Measurements from ENCODE around the gene HTR3A. TPM values are rescaled to one million over a fixed set of nuclear protein-coding genes. Genes with fewer than 3 reads are reported as not detected.

Gene HTR3A
- total RNA-seq, 2 experiments from 2014 or later, result not detected

DNA sequence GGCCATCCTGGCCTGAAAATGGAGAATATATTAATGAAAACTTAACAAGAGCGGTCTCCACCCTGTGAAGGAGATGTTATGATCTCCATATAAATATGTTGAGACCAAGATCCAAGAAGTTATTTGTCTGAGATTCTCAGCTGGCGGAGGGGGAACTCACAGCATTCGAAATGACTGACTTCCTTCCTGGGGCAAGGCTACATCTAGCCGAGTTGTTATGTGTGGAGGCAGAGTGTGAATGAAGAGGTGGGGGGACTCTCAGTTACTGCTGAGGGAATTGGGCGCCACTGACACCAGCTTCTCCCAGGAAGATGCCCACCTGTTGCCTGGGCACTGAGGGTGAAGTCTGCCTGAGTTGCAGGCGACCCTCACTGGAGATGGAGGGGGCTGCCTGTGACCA lies 5.9 kb downstream of the HTR3A start:
- H3K9me3 Mint-ChIP-seq, result no peaks in the 10 kb centered on the region
- CTCF ChIA-PET, result no interaction called here

GRCh38 chr11:113982306-113982705 lies 7.4 kb downstream of the HTR3A start:
- Mint-ChIP-seq H3K36me3 (ENCODE audit: low read depth) (no peaks in the 10 kb centered on the region), H3K9me3 (no peaks in the 10 kb centered on the region), H3K4me3 (no peak overlapping the region), H3K27ac (no peak overlapping the region), H3K4me1 (ENCODE audit: low read depth) (no peaks in the 10 kb centered on the region), H3K27me3 (peaks cover 30% of the 10 kb centered on the region)
- Histone ChIP-seq H3K27me3 (ENCODE audit: control insufficient read depth in 1 of 2, insufficient read depth in 2 of 2, low read length in 2 of 2) (peaks cover 3 to 15% of the 10 kb centered on the region in 2 experiments), H3K36me3 (ENCODE audit: insufficient read depth, low read length) (no peaks in the 10 kb centered on the region), H3K27ac (ENCODE audit: low read depth in 1 of 2, low read length in 2 of 2) (no peak overlapping the region), H3K4me3 (ENCODE audit: low read length) (no peak overlapping the region), H3K9me3 (ENCODE audit: control insufficient read depth in 1 of 2, insufficient read depth in 1 of 2, low read length in 2 of 2) (peaks cover 0 to 6% of the 10 kb centered on the region in 2 experiments), H3K4me1 (ENCODE audit: insufficient read depth, low read length) (no peaks in the 10 kb centered on the region)
- ChIA-PET CTCF (interaction anchor here (0.8 kb wide), 1 partner anchor 279 kb away, joined by 4 read pairs; no protein-coding TSS in a partner anchor), POLR2A (no interaction called here)
- DNase-seq (no peak), ATAC-seq (ENCODE audit: poor library complexity) (no peak)
- TF ChIP-seq CTCF (IDR thresholded peaks at IDR 0.05), result no peak
- intact Hi-C loops (cut with DNase I, micrococcal nuclease), result no loop called here

More for the DNA sequence above, 5.9 kb downstream of the HTR3A start:
- ATAC-seq (ENCODE audit: poor library complexity) (no peak), DNase-seq (no peak)
- POLR2A ChIA-PET, result no interaction called here
- intact Hi-C loops (cut with DNase I, micrococcal nuclease), result no loop called here
- Histone ChIP-seq H3K9me3 (ENCODE audit: control insufficient read depth in 1 of 2, insufficient read depth in 1 of 2, low read length in 2 of 2) (no peaks in the 10 kb centered on the region), H3K4me1 (ENCODE audit: insufficient read depth, low read length) (no peaks in the 10 kb centered on the region), H3K27me3 (ENCODE audit: control insufficient read depth in 1 of 2, insufficient read depth in 2 of 2, low read length in 2 of 2) (peaks cover 3 to 15% of the 10 kb centered on the region in 2 experiments), H3K36me3 (ENCODE audit: insufficient read depth, low read length) (no peaks in the 10 kb centered on the region), H3K27ac (ENCODE audit: low read depth in 1 of 2, low read length in 2 of 2) (no peak overlapping the region), H3K4me3 (ENCODE audit: low read length) (no peak overlapping the region)
- Mint-ChIP-seq H3K27me3 (peaks cover 28% of the 10 kb centered on the region), H3K36me3 (ENCODE audit: low read depth) (no peaks in the 10 kb centered on the region), H3K27ac (no peak overlapping the region), H3K4me1 (ENCODE audit: low read depth) (no peaks in the 10 kb centered on the region), H3K4me3 (no peak overlapping the region)
- TF ChIP-seq CTCF (IDR thresholded peaks at IDR 0.05), result no peak

DNA sequence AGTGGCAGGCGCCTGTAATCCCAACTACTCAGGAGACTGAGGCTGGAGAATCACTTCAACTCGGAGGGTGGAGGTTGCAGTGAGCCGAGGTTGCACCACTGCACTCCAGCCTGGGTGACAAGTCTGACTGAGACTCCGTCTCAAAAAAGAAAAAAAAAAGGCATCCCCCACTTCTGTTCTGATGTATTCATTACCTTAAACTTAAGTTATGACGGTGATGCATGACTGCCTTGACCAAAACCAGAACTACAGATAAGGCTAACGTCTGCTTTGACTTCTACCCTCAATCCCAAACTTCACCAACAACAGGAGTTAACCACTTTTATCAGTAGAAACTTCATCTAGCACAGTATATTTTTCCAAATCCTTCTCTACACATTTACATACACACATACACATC lies 9.9 kb downstream of the HTR3A start:
- H3K27ac ChIP-seq (ENCODE audit: low read depth in 1 of 2, low read length in 2 of 2), result no peak overlapping the region
- peaks cover 8% of the 10 kb centered on the region in 2 experiments for H3K27me3 ChIP-seq (ENCODE audit: control insufficient read depth in 1 of 2, insufficient read depth in 2 of 2, low read length in 2 of 2)
- intact Hi-C loops (cut with DNase I, micrococcal nuclease), result no loop called here
- Mint-ChIP-seq H3K27ac (no peak overlapping the region), H3K27me3 (peaks cover 33% of the 10 kb centered on the region), H3K9me3 (no peaks in the 10 kb centered on the region), H3K4me3 (no peak overlapping the region), H3K36me3 (ENCODE audit: low read depth) (no peaks in the 10 kb centered on the region), H3K4me1 (ENCODE audit: low read depth) (no peaks in the 10 kb centered on the region)
- H3K4me3 ChIP-seq (ENCODE audit: low read length), result no peak overlapping the region
- TF ChIP-seq CTCF (IDR thresholded peaks at IDR 0.05), result no peak
- DNase-seq (no peak), ATAC-seq (ENCODE audit: poor library complexity) (no peak)
- POLR2A ChIA-PET, result no interaction called here
- H3K36me3 ChIP-seq (ENCODE audit: insufficient read depth, low read length), result no peaks in the 10 kb centered on the region
- H3K9me3 ChIP-seq (ENCODE audit: control insufficient read depth in 1 of 2, insufficient read depth in 1 of 2, low read length in 2 of 2), result peaks cover 0 to 6% of the 10 kb centered on the region in 2 experiments
- CTCF ChIA-PET, result no interaction called here
- H3K4me1 ChIP-seq (ENCODE audit: insufficient read depth, low read length), result no peaks in the 10 kb centered on the region
